HG03354 (cell line): ENCODE results near the gene BTBD9.

Experiments
- ATAC-seq: cut with Tn5 transposase; IDR thresholded peaks from one replicate; pipeline ENCODE4 v1.9.1; 2021; ENCODE audit warnings: mild to moderate bottlenecking; ENCODE audit not compliant: unreplicated experiment, poor library complexity, severe bottlenecking

Gene BTBD9

DNA sequence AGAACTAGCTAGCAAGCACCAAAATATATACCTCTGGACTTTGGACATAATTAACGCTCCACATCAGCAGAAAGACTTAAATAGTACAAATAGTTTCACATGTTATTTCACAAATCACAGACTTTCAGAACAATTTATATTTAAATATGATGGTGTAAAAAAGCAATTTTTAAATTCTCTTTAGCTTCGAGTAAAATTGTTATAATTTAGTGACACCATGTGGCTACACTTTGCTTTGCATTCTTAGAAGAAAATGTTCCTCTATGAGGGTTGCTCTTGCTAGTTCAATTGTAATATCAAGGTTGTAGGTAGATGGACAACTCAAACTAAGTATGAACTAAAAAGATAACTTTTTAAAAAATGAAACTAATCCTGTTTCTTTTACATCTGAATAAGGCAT lies 69.0 kb downstream of the BTBD9 start:
- no peak for ATAC-seq

DNA sequence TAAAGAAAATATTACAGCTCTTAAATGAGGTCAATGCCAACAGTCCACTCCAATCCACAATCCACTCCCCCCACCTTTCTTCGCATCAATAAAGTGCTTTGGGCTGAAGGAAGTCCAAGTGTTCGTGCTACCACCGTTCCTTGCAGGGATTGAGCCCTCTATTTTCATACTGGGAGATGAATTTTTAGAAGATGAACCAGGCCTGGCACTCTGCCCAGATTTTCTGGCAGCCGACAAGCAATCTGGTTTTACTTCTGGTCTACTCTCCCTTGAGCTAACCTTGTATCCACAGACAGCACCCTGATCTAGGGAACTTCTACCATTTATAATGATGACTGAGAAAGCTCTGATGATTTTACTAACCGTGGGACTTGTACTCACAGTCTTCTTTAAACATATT lies 72.3 kb downstream of the BTBD9 start:
- ATAC-seq = no peak

DNA sequence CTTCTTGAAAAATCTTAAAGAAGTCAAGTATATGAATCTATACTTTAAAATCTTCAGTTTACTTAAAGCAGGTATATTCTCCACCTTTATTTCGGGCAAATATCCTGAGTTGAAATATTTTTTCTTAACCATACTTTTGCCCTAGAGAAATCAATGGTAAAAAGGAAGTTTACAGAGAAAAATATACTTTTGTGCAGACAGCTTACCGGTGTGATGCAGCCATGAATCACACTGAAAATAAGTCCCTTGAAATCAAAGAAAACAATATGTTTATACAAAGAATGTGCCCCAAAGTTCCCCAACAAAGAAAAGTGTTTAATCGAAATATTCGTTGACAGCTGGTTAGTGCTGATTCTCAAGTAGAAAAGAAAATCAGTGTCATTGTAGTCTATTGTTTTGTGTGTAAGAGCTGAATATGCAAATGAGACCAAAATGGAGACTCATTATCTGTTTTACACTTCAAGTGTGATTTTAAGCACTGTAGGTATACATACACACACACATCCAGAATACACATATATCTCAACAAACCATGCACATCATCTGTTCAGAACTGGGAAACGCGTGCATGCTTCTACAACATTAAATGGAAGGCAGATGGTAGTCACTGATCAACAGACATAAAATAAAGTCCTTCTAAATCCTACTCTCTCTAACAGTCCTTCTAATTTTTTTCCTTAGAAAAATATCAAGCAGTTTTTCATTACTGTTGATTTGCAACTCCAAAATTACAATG lies 73.3 kb downstream of the BTBD9 start:
- ATAC-seq = no peak

DNA sequence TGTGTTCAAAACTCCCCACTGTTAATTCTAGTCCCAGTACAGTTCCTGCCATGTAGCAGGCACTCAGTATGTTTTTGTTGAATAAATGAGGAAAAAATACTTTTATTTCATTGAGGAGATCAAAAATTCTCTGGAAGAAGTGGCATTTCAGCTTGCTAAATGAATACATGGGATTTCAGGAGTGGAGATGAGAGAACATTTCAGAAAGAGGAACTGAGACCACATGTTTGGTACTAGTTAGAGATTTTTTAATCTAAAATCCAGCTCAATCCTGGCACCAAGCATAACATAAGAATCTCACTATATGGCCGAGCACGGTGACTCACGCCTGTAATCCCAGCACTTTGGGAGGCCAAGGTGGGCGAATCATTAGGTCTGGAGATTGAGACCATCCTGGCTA lies 75.4 kb downstream of the BTBD9 start:
- no peak for ATAC-seq

DNA sequence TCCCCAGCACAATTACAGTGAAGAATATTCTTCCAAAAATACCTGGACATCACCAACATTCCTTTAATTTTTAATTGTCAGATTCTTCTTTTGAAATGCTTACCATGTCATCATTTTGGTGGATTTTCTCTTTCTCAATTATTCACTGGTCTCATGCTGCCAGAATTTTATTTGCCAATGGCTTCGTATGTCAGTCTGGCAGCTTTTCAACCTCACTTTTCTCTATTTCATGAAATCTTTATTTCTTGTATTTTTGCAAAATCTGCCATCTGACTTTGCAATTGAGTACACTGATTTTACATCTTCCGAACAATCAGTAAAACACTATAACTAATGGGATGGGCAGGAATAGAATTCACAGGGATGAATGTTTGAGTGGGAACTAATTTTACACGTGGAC lies 84.1 kb downstream of the BTBD9 start:
- no peak for ATAC-seq

DNA sequence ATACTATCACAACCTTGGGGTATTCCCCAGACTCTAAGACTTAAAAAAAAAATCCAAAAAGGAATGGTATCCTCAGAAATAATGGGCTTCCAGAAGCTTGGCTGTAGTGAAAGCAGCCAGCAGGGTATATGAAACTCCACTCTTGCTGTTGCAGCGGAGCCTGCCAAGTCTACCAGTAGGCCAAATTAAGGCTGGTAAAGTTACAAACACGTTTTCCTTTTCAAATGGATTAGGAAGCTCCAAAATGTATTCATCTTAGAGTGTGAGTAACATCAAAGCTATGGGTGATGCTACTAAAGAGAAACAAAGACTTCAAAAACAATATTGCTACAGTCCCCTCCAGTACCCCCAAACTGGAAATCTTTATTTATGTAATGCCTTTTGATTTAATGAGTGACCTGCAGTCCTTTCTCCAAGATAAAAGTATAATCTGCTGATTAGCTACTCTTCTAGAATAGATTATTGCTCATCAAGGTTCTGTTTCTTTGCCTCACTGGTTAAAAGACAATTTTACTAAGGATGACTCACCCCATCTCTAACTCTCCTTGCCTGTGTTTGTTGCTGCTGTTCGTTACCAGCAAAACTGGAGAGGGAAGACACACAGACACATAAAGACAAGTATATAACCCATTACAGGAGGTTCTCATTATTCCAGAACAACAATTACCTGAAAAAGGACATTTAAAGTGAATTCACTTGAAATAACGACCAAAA lies 84.9 kb downstream of the BTBD9 start:
- ATAC-seq = no peak

DNA sequence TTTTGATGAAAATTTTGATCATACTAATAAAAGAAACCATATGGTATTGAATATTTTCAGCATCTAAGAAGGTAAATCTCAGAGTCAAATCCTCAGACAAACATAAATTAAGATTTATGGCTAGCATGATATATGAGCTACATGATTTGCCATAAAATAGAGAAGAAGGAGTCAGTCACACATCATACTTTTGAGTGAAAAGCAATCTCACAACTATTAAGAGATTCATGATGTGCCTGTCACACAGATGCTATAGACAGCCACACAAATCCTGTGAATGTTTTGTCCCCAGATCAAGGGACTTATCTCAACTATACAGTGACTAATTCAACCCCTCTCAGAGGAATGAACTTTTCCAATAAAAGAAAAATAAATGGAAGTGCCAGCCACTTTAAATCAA lies 85.7 kb downstream of the BTBD9 start:
- ATAC-seq = no peak

DNA sequence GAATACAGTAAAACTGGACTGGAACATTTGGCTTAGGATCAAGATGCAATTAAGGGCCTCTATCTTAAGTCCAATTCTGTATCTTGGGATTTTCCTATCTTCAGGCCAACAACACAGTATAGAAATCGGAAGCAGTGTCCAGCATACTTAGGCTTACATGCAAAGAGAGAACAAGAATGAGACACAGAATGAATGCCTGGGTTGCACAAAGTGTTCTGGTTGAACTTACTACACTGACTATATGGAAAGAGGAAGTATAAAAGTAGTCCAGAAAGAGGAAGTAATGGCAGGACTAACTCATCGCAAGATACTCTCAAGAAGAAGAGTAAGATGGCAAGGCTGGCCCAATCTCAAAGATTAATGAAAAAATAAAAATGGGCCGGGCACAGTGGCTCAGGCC lies 87.6 kb downstream of the BTBD9 start:
- no peak for ATAC-seq

DNA sequence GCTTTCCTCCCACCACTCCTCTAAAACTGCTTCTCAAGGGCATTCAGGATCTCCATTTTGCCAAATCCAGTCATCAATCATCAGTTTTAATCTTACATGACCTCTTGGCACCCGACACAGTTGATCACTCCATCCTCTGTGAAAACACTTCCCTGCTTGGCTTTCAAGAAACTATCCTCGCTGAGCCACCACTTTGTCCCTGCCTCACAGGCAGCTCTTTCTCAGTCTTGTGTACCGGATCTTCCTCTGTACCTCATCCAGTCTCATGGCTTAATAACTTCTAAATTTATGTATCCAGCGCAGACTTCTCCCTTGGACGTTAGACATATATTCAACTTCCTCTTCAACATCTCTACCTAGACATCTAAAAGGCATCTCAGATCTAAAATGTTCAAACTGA lies 89.9 kb downstream of the BTBD9 start:
- ATAC-seq = no peak

DNA sequence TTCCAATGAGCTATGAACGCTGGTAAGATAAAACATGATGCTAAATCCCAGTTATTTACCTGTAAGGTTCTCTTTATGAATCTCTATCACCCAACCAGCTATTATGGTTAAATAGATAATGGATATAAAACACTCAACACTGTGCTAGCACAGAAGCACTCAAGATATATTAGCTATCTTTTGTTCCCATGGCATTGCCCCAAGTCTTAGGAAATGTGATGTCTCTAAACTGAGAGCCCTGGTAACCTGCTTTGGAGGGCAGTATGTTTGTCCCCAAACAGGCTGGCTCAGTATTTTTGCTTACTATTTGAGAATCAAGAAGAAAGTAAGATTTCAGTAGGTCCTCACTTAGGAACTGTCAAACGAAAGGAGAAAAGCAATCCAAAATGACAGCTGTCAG lies 90.5 kb downstream of the BTBD9 start:
- no peak for ATAC-seq

DNA sequence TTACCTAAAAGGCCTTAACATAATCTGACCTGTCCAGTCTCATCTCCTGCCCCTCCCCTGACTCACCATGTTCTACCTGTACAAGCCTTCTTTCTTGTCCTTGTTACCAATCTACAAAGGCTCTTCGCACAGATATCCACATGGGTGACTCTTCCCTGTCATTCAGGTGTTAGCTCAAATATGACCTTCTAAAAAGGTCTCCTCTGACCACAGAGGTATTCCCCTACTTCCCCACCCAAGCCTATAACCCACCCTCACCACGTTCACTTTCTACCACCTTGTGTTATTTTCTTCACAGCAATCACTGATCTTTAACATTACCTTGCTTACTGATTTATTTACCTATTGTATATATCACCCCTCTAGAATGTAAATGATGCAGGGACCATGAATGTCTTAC lies 96.7 kb downstream of the BTBD9 start:
- no peak for ATAC-seq

DNA sequence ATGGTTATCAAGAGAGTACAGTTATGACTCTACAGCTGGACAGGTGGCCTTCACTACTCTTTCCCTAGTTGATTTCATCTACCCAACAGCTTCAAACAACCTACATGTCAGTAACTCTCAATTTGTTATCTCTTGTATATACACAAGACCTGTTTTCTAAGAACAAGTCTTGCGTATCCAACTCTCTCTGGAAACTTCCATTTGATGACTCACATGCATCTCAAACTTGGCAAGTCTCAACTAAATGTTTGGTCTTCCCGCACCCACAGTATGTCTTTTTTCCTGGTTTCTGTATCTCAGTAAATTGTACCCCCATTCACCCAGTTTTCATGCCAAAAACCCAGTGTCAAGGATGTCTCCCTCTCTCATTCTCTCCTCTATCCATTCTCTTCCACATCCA lies 97.7 kb downstream of the BTBD9 start:
- ATAC-seq = no peak

DNA sequence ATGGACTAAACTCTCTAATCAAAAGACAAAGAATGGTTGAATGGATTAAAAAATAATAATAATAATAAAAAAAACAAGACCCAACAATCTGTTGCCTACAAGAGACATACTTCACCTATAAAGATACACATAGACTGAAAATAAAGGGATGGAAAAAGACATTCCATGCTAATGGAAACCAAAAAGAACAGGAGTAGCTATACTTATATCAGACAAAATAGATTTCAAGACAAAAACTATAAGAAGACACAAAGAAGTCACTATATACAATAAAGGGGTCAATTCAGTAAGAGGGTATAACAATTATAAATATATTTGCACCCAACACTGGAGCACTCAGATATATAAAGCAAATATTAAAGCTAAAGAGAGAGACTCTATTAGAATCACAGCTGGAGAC lies 106.7 kb downstream of the BTBD9 start:
- no peak for ATAC-seq

DNA sequence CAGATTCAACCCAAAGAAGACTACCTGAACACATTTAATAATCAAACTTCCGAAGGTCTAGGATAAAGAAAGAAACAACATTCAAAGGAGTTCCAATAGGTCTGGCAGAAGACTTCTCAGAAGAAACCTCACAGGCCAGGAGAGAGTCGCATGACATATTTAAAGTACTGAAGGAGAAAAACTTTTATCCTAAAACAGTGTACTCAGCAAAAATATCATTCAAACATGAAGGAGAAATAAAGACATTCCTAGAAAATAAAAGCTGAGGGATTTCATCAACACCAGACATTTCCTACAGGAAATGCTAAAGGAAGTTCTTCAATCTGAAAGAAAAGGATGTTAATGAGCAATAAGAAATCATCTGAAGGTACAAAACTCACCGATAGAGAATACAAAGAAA lies 108.6 kb downstream of the BTBD9 start:
- no peak for ATAC-seq

DNA sequence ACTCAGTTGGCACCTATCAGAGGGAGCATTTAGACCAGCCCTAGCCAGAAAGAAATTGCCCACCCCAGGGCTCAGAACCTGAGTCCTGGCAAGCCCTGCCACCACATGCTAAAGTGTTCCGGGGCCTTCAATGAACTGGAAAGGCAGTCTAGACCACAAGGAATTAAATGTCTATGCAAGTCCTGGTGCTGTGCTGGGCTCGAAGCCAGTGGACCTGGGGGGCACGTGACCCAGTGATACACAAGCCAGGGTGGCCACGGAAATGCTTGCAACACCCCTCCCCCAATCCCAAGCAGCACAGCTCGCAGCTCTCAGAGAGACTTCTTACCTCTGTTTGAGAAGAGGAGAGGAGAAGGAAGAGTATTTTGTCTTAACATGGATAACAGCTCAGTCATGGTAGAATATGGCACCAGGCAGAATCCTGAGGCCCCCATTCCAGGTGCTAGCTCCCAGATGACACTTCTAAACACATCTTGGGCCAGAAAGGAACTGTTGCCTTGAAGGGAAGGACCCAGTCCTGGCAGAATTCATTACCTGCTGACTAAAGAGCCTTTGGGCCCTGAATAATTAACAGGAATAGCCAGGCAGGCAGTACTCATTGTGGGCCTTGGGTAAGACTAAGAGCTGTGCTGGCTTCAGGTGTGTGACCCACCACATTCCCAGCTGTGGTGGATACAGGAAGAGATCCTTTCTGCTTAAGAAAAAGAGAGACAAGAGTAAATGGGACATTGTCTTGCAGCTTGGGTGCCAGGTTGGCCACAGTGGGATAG lies 111.3 kb downstream of the BTBD9 start:
- no peak for ATAC-seq

DNA sequence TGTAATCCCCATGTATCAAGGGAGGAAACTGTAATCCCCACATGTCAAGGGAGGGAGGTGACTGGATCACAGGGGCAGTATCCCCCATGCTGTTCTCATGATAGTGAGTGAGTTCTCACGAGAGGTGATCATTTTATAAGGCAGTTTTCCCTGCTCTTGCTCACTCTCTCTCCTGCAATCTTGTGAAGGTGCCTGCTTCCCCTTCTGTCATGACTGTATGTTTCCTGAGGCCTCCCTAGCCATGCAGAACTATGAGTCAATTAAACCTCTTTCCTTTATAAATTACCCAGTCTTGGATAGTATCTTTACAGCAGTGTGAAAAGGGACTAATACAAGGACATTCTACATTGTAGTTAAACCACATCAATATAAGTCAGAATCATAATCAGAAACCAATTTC lies 112.4 kb downstream of the BTBD9 start:
- ATAC-seq = no peak

DNA sequence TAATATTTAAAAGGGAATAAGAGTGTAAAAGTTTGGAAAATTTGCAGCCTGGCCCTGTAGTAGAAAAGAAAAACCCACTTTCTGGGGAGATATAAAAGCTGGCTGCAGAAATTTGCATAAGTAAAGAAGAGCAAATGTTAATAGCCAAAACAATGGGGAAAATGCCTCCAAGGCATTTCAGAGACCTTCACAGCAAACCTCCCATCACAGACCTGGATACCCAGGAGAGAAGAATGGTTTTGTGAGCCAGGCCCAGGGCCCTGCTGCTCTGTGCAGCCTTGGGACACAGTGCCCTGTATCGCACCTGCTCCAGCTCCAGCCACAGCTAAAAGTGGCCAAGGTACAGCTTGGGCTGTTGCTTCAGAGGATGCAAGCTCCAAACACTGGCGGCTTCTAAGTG lies 113.8 kb downstream of the BTBD9 start:
- no peak for ATAC-seq

DNA sequence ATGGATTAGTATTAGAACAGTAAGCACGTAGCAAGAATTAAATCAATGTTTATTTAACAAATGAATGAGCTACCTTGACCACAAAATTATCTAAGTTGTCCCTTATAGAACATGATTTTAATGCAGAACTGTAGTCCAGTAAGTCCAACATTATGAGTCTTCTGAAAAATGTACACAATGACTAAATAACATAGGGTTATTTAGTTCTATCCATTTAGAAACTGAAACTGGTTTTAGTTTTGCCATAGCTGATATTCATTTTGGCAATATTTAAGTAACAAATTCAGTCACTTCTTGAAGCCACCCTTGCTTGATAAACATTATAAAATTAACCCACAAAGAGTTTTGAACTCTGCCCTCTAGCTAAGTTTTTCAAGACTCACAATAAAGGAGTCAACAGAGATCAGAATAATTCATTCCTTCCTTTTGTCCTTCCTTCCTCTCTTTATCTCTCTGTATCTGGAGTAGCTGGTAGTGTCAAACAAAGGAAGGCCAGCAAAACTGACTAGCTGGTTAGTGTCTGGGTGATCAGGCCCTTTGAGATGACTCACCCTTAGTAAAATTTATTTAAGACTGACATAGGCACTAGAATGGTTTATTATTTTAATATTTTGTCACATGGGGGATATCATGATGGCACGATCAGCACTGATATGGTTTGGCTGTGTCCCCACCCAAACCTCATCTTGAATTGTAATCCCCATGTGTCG lies 115.1 kb downstream of the BTBD9 start:
- ATAC-seq = no peak

DNA sequence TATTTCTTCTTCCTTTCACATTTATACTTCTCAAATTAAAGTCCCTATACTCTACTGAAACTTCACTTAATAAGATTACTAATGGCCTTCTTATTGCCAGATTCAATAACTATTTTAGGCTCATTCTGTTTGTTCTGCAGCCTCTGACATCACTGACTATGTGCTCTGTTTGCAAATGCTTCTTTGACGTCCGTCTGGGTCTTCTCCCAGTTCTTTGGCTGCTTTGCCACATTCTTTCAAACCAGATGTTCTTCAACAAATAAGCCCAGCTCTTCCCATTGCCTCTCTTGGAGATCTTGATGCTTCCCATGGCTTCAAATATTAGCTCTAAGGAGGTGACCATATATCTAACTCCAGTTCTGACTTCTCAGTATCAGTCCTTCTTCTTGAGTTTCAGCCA lies 117.4 kb downstream of the BTBD9 start:
- ATAC-seq = no peak

DNA sequence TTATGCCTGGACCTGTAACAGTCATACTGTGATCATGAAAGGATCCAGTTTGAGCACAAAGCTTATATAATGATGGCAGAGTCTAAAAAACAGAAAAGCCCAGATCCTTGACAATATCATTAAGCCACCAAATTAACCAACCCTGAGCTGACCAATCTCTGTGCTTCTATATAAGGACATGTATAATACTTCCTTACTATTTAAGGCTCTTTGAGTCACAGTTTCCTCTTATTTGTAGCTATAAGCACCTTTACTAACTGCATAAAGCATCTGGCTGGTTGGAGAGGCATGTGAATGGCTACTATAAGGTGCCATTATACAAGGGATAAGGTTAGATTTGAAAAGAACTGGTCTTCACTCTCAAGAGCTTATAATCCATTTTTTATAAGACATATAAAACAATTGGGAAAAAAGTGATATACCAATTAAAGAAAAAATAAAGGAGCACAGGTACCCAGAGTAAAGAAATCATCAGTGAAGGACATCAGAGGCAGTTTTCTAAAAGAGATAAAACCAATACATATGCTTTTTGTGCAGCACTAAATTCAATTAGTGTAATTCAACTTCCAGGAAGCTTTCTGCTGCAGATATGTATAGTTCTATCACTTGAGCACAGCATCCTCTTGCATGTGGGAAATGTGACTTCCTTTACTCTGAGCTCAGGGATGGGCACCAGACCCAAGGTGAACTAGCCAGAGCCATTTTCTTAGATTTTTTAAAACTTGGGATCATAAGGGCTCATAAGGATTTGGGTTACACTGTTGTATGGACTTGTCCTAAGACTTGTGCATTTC lies 121.0 kb downstream of the BTBD9 start:
- ATAC-seq = no peak
